ENCODE data around the gene ELK3. TPM values are rescaled to one million over a fixed set of nuclear protein-coding genes. Genes with fewer than 3 reads are reported as not detected.

Gene ELK3
- total and polyA plus RNA-seq, 2 of the 13 experiments (the other 11 are each of a cell fraction or from before 2014, with no cell fraction given) = 2.9 to 3.2 TPM

GRCh38 chr12:96227365-96228106, 33.4 kb downstream of the ELK3 start:
- H3K9me3 ChIP-seq (ENCODE audit: low read length) = no peaks in the 10 kb centered on the region
- H2AFZ ChIP-seq (ENCODE audit: low read length) = no peak overlapping the region
- H3K9ac ChIP-seq (ENCODE audit: insufficient read depth, low read depth, low read length) = no peak overlapping the region
- no peak for DNase-seq (ENCODE audit: low spot score)
- no peak for ATAC-seq
- intact Hi-C loops (cut with micrococcal nuclease; ENCODE audit: unreplicated experiment) = loop anchor here (2.0 kb wide), 1 partner anchor 173 kb away; the partner anchor contains the start of gene CDK17
- no peak overlapping the region for H3K4me3 ChIP-seq (replicated peaks in 1 of 3; ENCODE audit: insufficient read depth in 1 of 3, low read depth in 2 of 3, low read length in 3 of 3)
- TF ChIP-seq DBP (CRISPR knock-in tag; IDR thresholded peaks at IDR 0.05; ENCODE audit: not compliant biosample characterization) (no peak), ZNF138 (CRISPR knock-in tag; IDR thresholded peaks at IDR 0.05; ENCODE audit: low read depth) (no peak), ZSCAN30 (CRISPR knock-in tag; IDR thresholded peaks at IDR 0.05) (no peak)
- ChIA-PET CTCF (ENCODE audit: low intra/inter-chr PET ratio, low total read pairs) (no interaction called here), POLR2A (no interaction called here)
- no peak for FAIRE-seq
- no TSS peak for BruUV-seq (replicated peaks)
- WGBS (ENCODE audit: low lambda C conversion rate) = 81% methylated on average over 12 of the region's 12 CpGs
- no peak overlapping the region for H3K4me2 ChIP-seq (ENCODE audit: low read depth, low read length)
- H4K20me1 ChIP-seq (ENCODE audit: insufficient read depth, low read length) = no peaks in the 10 kb centered on the region
- peak overlapping the region; percentile 39 for H3K27ac ChIP-seq (ENCODE audit: extremely low read length, insufficient read depth, low read length)
- no peaks in the 10 kb centered on the region for H3K36me3 ChIP-seq (replicated peaks in 1 of 2; ENCODE audit: control insufficient read depth in 1 of 2, insufficient read depth in 2 of 2, low read length in 2 of 2)
- H3K27me3 ChIP-seq (ENCODE audit: control insufficient read depth in 1 of 2, insufficient read depth in 2 of 2, low read length in 2 of 2) = no peaks in the 10 kb centered on the region
- in situ Hi-C loops (cut with HindIII; ENCODE audit: extremely low pct_ligation_motif_present, low pct_unique_long_range_greater_than_20kb) = no loop called here
- H3K4me1 ChIP-seq (ENCODE audit: insufficient read depth, low read length) = peaks cover 35% of the 10 kb centered on the region
- no peaks in the 10 kb centered on the region for H3K79me2 ChIP-seq (ENCODE audit: insufficient read depth, low read length)

DNA sequence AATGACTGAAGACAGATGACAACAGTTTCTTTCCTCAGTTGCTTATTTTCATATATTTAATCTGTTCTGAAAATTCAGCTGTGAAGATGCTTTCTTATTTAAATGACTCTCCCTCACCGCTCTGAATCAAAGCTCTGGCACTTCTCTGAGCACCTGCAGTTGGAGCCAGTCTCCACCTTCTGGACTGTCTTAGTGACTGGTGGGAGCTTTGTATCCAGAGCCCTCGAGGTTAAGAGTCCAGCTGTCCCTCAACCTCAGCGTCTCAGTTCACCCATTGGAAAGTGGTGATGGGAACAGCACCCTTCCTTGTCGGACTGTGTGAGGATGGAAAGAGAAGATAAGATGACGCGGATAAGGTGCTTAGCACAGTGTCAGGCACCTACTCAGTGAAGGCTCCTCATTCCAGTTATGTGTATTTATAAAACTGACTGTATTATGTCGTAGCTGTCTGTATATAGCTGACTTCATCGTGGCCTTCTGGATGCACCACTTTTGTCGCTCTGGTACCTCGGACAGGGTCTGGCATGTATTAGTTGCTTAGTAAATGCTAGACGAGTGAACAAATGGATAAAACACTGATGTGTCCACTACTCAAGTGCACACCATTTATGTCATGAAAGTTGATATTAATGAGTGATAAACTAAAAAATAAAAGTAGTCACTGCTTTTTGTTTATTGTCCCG, 34.5 kb downstream of the ELK3 start:
- Histone ChIP-seq H3K27me3 (ENCODE audit: control insufficient read depth in 1 of 2, insufficient read depth in 2 of 2, low read length in 2 of 2) (no peaks in the 10 kb centered on the region), H3K9ac (ENCODE audit: insufficient read depth, low read depth, low read length) (no peak overlapping the region), H3K36me3 (replicated peaks in 1 of 2; ENCODE audit: control insufficient read depth in 1 of 2, insufficient read depth in 2 of 2, low read length in 2 of 2) (no peaks in the 10 kb centered on the region), H4K20me1 (ENCODE audit: insufficient read depth, low read length) (no peaks in the 10 kb centered on the region), H2AFZ (ENCODE audit: low read length) (no peak overlapping the region), H3K4me1 (ENCODE audit: insufficient read depth, low read length) (peaks cover 27% of the 10 kb centered on the region), H3K27ac (ENCODE audit: extremely low read length, insufficient read depth, low read length) (no peak overlapping the region), H3K4me3 (replicated peaks in 1 of 3; ENCODE audit: insufficient read depth in 1 of 3, low read depth in 2 of 3, low read length in 3 of 3) (no peak overlapping the region), H3K4me2 (ENCODE audit: low read depth, low read length) (no peak overlapping the region), H3K9me3 (ENCODE audit: low read length) (no peaks in the 10 kb centered on the region), H3K79me2 (ENCODE audit: insufficient read depth, low read length) (no peaks in the 10 kb centered on the region)
- DNase-seq (ENCODE audit: low spot score) (no peak), FAIRE-seq (no peak), ATAC-seq (no peak)
- WGBS (ENCODE audit: low lambda C conversion rate) = 85% methylated on average over 12 of the region's 12 CpGs
- intact Hi-C loops (cut with micrococcal nuclease; ENCODE audit: unreplicated experiment) = no loop called here
- in situ Hi-C loops (cut with HindIII; ENCODE audit: extremely low pct_ligation_motif_present, low pct_unique_long_range_greater_than_20kb) = no loop called here
- ChIA-PET CTCF (ENCODE audit: low intra/inter-chr PET ratio, low total read pairs) (no interaction called here), POLR2A (no interaction called here)
- BruUV-seq (replicated peaks) = no TSS peak
- TF ChIP-seq ZNF18 (CRISPR knock-in tag; IDR thresholded peaks at IDR 0.05; ENCODE audit: insufficient replicate concordance) (no peak), ZNF660 (CRISPR knock-in tag; IDR thresholded peaks at IDR 0.05; ENCODE audit: borderline replicate concordance, low read depth) (no peak), ZNF768 (CRISPR knock-in tag; IDR thresholded peaks at IDR 0.05) (no peak)

Measured in HepG2 (cell line).